GM21381 (cell line): ENCODE measurements around the gene KRTDAP.
"Not testable (repeated sequence)": the region's sequence is repeated elsewhere in the genome, so short reads cannot be mapped to it uniquely, and the experiment has no call there.

Experiments
- ATAC-seq: cut with Tn5 transposase; IDR thresholded peaks from one replicate; pipeline ENCODE4 v1.9.1; 2021; ENCODE audit warnings: mild to moderate bottlenecking, moderate library complexity; ENCODE audit not compliant: unreplicated experiment

KRTDAP gene

GRCh38 chr19:35487656-35488182 lies 2.5 kb downstream of the KRTDAP start:
- ATAC-seq, result no peak

DNA sequence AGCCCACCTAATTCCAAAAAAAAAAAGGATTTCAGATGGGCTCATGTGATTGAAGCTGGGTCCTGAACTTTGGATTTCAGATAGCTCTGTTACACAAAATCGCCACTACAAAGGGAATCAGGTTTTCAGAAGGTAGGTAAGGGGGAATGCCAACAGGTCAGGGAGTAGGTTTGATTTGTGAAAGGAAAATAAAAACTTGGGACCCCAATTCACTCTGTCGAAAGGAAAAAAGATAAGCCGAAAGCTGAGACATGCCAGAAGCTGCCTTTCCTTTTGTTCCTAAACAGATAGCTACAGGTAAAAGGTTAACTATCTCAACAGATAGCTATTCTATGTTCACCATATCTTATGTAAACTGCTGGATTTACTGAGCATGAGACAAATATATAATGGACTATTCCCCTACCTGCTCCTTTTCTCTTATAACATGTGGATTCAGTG lies 4.0 kb downstream of the KRTDAP start:
- ATAC-seq, result no peak

- peak; percentile 64 for ATAC-seq
These were observed 5.8 kb downstream of the KRTDAP start for GRCh38 chr19:35484252-35485036.

GRCh38 chr19:35483089-35483488 lies 7.2 kb downstream of the KRTDAP start:
- ATAC-seq, result no peak

DNA sequence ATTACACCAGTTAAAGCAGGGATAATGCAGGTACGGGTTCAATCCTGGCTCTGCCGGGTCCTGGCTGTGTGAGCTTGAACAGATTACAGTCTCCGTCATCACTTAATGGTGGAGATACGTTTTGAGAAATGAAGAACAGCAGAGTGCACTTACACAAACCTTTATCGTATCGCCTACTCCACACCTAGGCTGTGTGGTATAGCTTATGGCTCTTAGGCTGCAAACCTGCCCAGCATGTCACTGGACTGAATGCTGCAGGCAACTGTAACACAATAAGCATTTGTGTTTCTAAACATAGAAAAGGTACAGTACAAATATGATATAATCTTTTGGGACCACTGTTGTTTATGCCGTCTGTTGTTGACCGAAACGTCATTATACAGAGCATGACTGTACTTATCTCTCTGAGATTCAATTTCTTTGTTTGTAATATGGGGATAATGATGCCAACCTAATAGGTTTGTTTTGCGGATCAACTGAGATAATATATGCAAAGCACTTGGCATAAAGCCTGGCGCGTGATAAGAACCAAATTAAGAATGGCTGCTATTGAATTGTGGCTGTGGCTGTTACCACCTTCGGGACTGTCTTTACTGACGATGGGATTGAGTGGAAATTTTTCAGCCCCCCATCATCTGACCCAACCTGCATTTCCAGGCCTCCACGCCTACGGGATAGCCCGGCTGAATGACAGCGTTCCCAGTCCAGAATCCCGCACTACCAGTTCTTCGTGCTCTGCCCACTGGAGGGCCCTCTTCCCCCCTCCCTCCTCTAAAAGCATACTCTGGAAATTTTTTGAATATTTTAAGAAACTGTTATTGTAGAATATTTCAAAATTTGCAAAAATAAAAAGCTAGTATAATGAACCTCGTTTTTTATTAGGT lies 11.2 kb downstream of the KRTDAP start:
- ATAC-seq, result no peak

GRCh38 chr19:35476149-35476548 lies 14.1 kb downstream of the KRTDAP start:
- no peak for ATAC-seq

DNA sequence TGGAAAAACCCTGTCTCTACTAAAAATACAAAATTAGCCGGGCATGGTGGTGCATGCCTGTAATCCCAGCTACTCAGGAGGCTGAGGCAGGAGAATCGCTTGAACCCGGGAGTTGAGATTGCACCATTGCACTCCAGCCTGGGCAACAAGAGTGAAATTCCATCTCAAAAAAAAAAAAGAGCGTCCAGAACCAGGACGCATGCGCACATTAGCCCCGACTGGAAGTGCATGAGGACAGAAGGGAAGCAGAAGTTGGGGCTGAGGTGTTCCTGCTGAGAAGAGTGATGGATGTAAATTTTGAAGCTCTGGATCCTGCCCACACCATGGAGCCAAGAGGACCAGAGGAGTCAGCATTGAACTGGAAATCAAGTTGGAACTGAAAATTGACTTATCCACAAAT lies 15.7 kb downstream of the KRTDAP start:
- not testable (repeated sequence) for ATAC-seq

- no peak for ATAC-seq
These were observed 16.2 kb downstream of the KRTDAP start for GRCh38 chr19:35474104-35474503.

- no peak for ATAC-seq
These were observed 18.3 kb downstream of the KRTDAP start for GRCh38 chr19:35471946-35472345.

DNA sequence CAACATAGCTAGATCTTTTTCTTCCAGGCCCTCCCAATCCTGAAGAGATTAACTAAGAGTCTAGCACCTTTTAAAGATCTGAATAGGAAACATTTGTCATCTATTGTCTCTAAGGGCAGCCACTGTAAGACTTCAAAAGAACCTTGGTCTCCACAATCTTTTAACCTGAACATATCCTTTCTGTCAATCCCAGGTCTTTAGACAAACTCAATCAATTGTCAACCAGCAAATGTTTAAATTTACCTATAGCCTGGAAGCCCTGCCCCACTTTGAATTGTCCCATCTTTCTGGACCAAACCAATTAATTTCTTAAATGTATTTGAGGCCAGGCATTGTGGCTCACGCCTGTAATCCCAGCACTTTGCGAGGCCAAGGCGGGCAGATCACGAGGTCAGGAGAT lies 19.2 kb downstream of the KRTDAP start:
- not testable (repeated sequence) for ATAC-seq

- no peak for ATAC-seq
These were observed 20.1 kb downstream of the KRTDAP start for GRCh38 chr19:35470128-35470527.

- peak; percentile 68 for ATAC-seq
These were observed 21.6 kb downstream of the KRTDAP start for GRCh38 chr19:35468637-35469036.

- no peak for ATAC-seq
These were observed 24.0 kb downstream of the KRTDAP start for GRCh38 chr19:35466259-35466658.

DNA sequence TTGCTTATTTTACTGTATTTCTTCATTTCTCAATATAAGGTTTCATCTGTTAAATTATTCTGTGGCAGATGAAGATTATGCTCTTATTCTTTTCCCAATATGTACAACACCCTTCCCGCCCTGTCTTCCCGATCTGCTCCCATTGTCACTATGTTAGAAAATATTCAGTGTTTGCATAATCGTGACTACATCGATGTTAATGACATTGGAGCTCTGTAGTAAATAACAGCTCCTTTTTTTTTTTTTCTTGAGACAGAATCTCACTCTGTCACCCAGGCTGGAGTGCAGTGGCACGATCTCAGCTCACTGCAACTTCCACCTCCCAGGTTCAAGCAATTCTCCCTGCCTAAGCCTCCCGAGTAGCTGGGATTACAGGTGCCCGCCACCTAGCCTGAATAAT lies 27.3 kb downstream of the KRTDAP start:
- not testable (repeated sequence) for ATAC-seq

DNA sequence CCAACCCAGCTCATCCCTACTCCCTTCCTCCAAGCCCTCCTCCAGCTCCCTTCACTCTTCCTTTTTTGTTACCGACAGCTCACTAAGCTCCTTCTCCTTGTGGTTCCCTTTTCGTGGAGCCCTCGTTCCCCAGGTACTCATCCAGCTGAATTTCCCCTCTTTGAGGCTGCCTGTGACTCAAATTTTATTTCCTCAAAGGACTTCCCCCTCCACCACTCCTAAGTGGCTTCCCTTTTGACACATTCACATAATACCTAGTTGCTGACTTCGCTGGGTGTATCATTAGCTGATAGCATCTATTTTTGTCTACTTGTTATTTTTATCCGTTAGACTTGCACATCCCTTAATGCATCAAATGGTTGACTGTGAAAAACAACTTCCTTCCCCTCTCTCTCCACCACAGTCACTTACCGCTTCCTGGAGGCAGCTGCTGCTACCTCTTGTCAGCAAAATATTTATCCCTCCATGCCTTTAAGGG lies 27.7 kb downstream of the KRTDAP start:
- peak; percentile 53 for ATAC-seq

DNA sequence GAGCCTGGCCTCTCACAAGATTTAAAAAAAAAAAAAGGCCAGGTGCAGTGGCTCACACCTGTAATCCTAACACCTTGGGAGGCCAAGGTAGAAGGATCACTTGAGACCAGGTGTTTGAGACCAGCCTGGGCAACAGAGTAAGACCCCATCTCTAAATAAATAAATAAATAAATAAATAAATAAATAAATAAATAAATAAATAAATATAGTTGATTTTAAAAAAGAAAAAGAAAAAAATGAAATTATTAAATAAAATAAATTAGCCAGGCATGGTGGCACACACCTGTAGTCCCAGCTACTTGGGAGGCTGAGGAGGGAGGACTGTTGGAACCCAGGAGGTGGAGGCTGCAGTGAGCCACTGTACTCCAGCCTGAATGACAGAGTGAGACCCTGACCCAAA lies 28.5 kb downstream of the KRTDAP start:
- not testable (repeated sequence) for ATAC-seq

- no peak for ATAC-seq
These were observed 29.2 kb downstream of the KRTDAP start for GRCh38 chr19:35461060-35461459.

GRCh38 chr19:35460608-35461007 lies 29.7 kb downstream of the KRTDAP start:
- ATAC-seq, result no peak

- ATAC-seq, result no peak
These were observed 30.7 kb downstream of the KRTDAP start for GRCh38 chr19:35459414-35460082.

DNA sequence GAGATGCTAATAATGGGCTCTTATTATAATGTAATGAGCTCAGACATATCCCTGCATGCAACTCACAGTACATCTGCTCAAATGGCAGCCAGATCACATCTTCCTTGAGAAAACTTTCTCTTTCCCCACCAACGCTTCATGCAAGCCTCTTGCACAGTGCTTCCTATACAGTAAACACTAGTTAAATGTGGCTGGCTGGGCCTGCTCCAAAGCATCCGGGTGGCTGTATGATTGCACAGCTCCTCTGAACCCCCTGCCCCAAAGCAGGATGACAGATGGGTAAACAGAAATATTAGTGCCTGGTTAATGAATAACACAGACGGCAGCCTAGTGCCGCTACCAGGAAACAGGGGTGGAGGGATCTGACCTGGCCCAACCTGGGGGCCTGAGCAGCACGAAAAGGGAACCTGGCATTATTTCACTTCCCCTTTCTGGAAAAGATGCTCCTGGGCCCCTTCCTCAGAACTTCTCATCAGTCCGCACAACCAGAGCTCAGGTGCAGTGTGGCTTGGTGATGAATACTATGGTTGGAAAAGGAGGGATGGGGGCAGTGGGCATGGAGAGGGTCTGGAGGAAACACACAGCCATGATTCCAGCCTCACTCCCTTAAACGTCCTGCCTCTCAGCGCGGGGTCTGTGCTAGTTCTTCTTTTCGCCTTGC lies 31.4 kb downstream of the KRTDAP start:
- ATAC-seq, result peak; percentile 40
